GM13977 (cell line): ENCODE data around the gene RAI14.

Source experiments
- DNase-seq: peaks from one replicate; pipeline ENCODE4 v3.0.0; 2012; ENCODE audit warnings: low spot score
- in situ Hi-C: fragments of 300-500 bp; cut with MboI; formaldehyde crosslinking; loops from one replicate; pipeline ENCODE4 v1.12.0; 2022; ENCODE audit warnings: low sequenced_read_pairs, low pct_unique_long_range_greater_than_20kb, mixed read lengths, inconsistent platforms; ENCODE audit not compliant: unreplicated experiment
- TF ChIP-seq, protein P1 (sequence below): IDR thresholded peaks from 2 replicates; pipeline ENCODE4 v1.5.1; 2012; ENCODE audit warnings: mild to moderate bottlenecking, control low read depth; ENCODE audit not compliant: insufficient read depth; ENCODE audit errors: extremely low read depth, missing control alignments

RAI14 gene

DNA sequence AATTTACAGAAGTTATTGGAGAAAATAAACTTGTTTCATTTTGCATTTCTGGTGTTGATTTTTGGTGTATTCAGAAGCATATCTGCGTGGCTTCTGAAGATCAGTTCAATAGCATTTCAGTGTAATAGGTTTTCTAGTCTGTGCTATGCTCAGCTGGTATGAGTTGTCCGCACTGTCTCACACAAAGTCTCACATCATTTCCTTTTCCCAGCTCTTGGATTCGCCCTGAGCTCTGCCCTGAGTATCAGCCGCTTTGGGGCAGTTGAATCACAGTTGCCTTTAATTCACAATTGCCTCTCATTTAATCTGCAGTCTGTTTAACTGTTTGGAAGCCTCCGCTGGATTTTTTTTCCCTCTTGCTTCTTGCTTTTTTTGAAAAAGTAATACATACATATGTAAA lies 176.4 kb downstream of the RAI14 start:
- DNase-seq, result no peak
- TF ChIP-seq, protein P1, sequence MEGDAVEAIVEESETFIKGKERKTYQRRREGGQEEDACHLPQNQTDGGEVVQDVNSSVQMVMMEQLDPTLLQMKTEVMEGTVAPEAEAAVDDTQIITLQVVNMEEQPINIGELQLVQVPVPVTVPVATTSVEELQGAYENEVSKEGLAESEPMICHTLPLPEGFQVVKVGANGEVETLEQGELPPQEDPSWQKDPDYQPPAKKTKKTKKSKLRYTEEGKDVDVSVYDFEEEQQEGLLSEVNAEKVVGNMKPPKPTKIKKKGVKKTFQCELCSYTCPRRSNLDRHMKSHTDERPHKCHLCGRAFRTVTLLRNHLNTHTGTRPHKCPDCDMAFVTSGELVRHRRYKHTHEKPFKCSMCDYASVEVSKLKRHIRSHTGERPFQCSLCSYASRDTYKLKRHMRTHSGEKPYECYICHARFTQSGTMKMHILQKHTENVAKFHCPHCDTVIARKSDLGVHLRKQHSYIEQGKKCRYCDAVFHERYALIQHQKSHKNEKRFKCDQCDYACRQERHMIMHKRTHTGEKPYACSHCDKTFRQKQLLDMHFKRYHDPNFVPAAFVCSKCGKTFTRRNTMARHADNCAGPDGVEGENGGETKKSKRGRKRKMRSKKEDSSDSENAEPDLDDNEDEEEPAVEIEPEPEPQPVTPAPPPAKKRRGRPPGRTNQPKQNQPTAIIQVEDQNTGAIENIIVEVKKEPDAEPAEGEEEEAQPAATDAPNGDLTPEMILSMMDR, result no peak
- in situ Hi-C loops, result no loop called here

DNA sequence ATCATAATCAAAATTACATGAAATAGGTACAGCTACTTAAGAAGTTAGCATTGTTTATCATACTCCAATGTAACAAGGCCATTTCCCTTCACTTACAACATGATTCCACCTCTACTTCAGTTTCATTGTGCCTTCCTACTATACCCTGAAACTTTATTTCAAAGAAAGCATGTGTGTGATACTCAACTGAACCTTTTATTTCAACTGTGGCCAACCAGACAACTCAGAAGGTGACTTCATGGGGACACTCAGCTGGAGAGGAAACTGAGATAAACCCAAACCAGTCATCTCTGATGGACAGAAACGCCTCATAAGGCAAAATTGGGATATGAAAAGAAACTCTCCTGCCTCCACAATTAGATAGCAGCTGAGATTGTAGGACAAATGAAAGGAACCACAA lies 177.0 kb downstream of the RAI14 start:
- TF ChIP-seq, protein P1, result no peak
- in situ Hi-C loops, result no loop called here
- DNase-seq, result no peak

- in situ Hi-C loops, result no loop called here
- TF ChIP-seq, protein P1, result no peak
Measured at GRCh38 chr5:34833976-34834793, 178.1 kb downstream of the RAI14 start.

GRCh38 chr5:34834794-34835089 lies 178.6 kb downstream of the RAI14 start:
- TF ChIP-seq, protein P1, result no peak
- in situ Hi-C loops, result no loop called here
- no peak for DNase-seq

More at GRCh38 chr5:34833976-34834793, 178.1 kb downstream of the RAI14 start:
- DNase-seq, result no peak

GRCh38 chr5:34835664-34836063 lies 179.5 kb downstream of the RAI14 start:
- TF ChIP-seq, protein P1, result no peak
- DNase-seq, result no peak
- in situ Hi-C loops, result no loop called here

GRCh38 chr5:34838785-34839714 lies 182.9 kb downstream of the RAI14 start, which contains the start of gene TTC23L:
TTC23L (plus strand) TSS chr5:34839164; CDS start chr5:34840672, 1,508 bp downstream.
- in situ Hi-C loops, result no loop called here
- TF ChIP-seq, protein P1, result no peak
- peak; percentile 93 for DNase-seq
